SU-DHL-6 (cell line): ENCODE measurements around the gene KCNJ15.

Experiments
- H2AFZ ChIP-seq: fragments of 200-600 bp; sonication (generic); 2 replicates; pipeline ENCODE4 v1.6.1; 2014; ENCODE audit warnings: low read depth, mild to moderate bottlenecking, moderate library complexity, mixed read lengths, antibody characterized with exemption, low read length; ENCODE audit not compliant: severe bottlenecking
- H3F3A ChIP-seq: fragments of 200-600 bp; shearing (Covaris generic); 2 replicates; pipeline ENCODE4 v1.6.0; 2016; ENCODE audit warnings: antibody characterized with exemption, mild to moderate bottlenecking; ENCODE audit not compliant: insufficient read depth
- H3K27ac ChIP-seq: fragments of 200-600 bp; sonication (generic); 2 replicates; pipeline ENCODE4 v1.5.1; 2016; ENCODE audit warnings: low read depth, mild to moderate bottlenecking, low read length, moderate library complexity, mixed read lengths
- H3K27me3 ChIP-seq: fragments of 200-600 bp; sonication (generic), shearing (Covaris generic); 2 replicates; pipeline ENCODE4 v1.6.0; 2014; ENCODE audit warnings: mild to moderate bottlenecking, low read length
- H3K36me3 ChIP-seq: fragments of 200-600 bp; sonication (generic); 2 replicates; pipeline ENCODE4 v1.6.1; 2014; ENCODE audit warnings: mild to moderate bottlenecking, low read length, mixed read lengths
- H3K4me2 ChIP-seq: fragments of 300-600, 200-600 bp; shearing (Covaris generic), sonication (generic); 2 replicates; pipeline ENCODE4 v1.6.0; 2014; ENCODE audit warnings: low read length, low read depth, mild to moderate bottlenecking; ENCODE audit not compliant: poor library complexity, severe bottlenecking
- H3K4me3 ChIP-seq: fragments of 200-600 bp; sonication (generic); 2 replicates; pipeline ENCODE4 v1.5.1; 2014; ENCODE audit warnings: antibody characterized with exemption, low read length, mild to moderate bottlenecking, mixed read lengths; ENCODE audit not compliant: insufficient read depth, poor library complexity, severe bottlenecking
- H3K79me2 ChIP-seq: fragments of 200-600 bp; sonication (generic); 2 replicates; pipeline ENCODE4 v1.6.1; 2014; ENCODE audit warnings: mild to moderate bottlenecking, low read length, moderate library complexity; ENCODE audit not compliant: insufficient read depth
- H3K9ac ChIP-seq: fragments of 200-600 bp; sonication (generic); 2 replicates; pipeline ENCODE4 v1.7.0; 2014; ENCODE audit warnings: mild to moderate bottlenecking, low read length
- H3K9me2 ChIP-seq: fragments of 200-600 bp; sonication (generic); replicated peaks from 2 replicates; pipeline ENCODE4 v1.6.1; 2014; ENCODE audit warnings: low read length; ENCODE audit not compliant: insufficient read depth
- H3K9me3 ChIP-seq: fragments of 200-600 bp; sonication (generic); 2 replicates; pipeline ENCODE4 v1.6.1; 2014; ENCODE audit warnings: low read length, mixed read lengths; ENCODE audit not compliant: insufficient read depth
- H4K20me1 ChIP-seq: fragments of 200-600 bp; sonication (generic); 2 replicates; pipeline ENCODE4 v1.6.1; 2014; ENCODE audit warnings: low read depth, mild to moderate bottlenecking, antibody characterized with exemption, low read length, moderate library complexity, mixed read lengths
- EZH2phosphoT487 ChIP-seq: fragments of 200-600 bp; sonication (generic), shearing (Covaris generic); conservative IDR thresholded peaks from 2 replicates; pipeline ENCODE4 v1.6.1; 2018; ENCODE audit warnings: mild to moderate bottlenecking, antibody characterized with exemption, low read length, moderate library complexity, mixed read lengths
- TF ChIP-seq, protein P1 (sequence below): fragments of 200-600 bp; sonication (generic); IDR thresholded peaks from one replicate; pipeline ENCODE4 v1.5.1; 2017; ENCODE audit warnings: antibody characterized with exemption, mild to moderate bottlenecking, low read length, moderate library complexity; ENCODE audit not compliant: insufficient read depth, poor library complexity, severe bottlenecking

The KCNJ15 gene

DNA sequence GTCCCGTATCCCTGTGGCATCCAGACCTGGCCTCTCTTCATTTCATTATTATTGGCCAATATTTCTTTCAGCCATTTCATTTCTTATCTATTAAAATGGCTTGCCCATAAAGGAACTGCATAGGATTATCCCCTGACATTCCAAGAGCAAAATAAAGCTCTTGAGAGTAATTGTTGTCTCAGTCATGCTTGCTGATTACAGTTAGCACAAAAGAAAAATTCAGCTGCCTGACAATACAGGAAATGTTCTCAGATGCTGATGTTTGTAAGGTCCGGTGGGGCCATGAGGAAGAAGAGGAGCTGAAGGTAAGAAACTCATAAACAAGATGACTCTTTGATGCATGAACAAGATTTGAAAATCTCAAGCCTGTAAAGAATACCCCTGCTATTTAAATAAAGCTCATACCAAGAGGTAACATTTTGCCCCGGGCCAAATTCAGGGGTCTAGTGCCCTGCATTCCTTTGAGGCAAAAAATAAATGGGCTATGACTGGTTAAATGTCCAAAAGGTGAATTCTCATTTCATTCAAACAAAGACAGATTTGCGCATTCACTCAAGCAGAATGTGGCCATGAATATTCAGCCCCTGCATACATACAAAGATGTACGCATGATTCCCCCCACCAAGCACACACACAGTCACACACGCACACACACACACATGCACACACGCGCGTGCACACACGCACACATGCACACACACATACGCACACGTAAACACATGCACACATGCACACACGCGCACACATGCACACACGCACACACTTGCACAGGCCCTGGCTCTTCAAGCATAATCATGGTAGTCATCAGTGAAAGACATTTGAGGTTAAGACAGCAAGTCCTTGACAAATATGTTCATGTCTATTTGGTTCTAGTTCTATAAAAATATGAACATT is 44.8 kb downstream of the KCNJ15 start:
- Histone ChIP-seq H3F3A (no peaks in the 10 kb centered on the region), H3K9me3 (no peaks in the 10 kb centered on the region), H3K9ac (no peak overlapping the region), H3K4me2 (no peak overlapping the region), H2AFZ (no peak overlapping the region), H3K79me2 (no peaks in the 10 kb centered on the region), H3K9me2 (no peaks in the 10 kb centered on the region), H3K36me3 (no peaks in the 10 kb centered on the region), H3K4me3 (no peak overlapping the region), H4K20me1 (no peaks in the 10 kb centered on the region), H3K27ac (no peak overlapping the region), H3K27me3 (no peaks in the 10 kb centered on the region)
- TF ChIP-seq, protein P1, sequence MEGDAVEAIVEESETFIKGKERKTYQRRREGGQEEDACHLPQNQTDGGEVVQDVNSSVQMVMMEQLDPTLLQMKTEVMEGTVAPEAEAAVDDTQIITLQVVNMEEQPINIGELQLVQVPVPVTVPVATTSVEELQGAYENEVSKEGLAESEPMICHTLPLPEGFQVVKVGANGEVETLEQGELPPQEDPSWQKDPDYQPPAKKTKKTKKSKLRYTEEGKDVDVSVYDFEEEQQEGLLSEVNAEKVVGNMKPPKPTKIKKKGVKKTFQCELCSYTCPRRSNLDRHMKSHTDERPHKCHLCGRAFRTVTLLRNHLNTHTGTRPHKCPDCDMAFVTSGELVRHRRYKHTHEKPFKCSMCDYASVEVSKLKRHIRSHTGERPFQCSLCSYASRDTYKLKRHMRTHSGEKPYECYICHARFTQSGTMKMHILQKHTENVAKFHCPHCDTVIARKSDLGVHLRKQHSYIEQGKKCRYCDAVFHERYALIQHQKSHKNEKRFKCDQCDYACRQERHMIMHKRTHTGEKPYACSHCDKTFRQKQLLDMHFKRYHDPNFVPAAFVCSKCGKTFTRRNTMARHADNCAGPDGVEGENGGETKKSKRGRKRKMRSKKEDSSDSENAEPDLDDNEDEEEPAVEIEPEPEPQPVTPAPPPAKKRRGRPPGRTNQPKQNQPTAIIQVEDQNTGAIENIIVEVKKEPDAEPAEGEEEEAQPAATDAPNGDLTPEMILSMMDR, result no peak
- TF ChIP-seq EZH2phosphoT487, result no peak

DNA sequence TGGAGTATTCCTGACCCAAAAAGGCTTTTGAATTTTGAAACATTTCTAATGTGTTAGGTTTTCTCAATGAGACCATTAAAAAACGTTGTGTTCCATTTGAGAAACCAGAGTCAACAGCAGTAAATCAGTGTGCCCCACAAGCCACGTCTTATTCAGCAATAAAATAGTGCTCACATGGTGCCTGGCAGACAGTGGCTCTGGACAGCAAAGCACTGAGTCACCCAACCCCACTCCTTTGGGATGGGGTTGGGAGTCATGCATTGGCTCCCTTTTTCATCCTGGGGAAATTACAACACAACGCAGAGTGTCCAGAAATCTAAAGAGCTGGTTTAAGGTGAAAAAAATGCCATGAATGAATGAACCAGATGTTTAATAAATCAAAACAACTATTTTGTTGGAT is 46.5 kb downstream of the KCNJ15 start:
- Histone ChIP-seq H2AFZ (no peak overlapping the region), H3K27ac (no peak overlapping the region), H3K4me3 (no peak overlapping the region), H3K9me3 (no peaks in the 10 kb centered on the region), H4K20me1 (no peaks in the 10 kb centered on the region), H3K36me3 (no peaks in the 10 kb centered on the region), H3K27me3 (no peaks in the 10 kb centered on the region), H3F3A (no peaks in the 10 kb centered on the region), H3K9me2 (no peaks in the 10 kb centered on the region), H3K4me2 (no peak overlapping the region), H3K79me2 (no peaks in the 10 kb centered on the region), H3K9ac (no peak overlapping the region)
- no peak for TF ChIP-seq EZH2phosphoT487
- TF ChIP-seq, protein P1, result no peak

DNA sequence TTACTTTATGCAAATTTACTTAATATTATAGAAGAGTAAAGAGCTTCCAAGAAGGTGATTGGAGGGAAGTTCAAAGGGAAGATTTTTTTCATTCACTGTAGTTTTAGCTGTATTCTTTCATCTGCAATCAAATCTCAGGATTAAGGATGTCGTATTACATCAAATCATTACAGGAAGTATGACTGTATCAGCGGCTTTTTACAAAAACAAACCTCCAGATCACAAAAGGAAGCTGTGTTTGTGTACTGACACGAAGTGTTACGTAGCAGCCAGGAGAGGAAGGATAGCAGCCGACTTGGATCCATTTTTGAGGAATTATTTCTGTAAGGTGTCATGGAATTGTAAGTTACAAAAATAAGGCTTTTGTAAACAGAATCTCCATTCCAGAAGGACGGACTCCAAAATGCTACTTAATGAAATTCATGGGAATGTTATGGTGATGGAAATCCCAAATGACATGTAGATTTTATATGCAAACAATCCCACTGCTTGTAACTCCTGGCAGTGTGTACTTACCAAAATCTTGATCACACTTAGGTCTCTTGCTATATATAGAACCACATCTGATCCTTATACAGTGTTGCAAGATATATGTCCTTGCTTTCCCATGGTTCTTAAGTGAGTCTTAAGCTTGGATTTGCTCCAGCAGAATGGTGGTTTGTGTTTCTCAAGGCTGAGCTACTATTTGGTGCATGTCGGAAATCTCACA is 49.8 kb downstream of the KCNJ15 start:
- H4K20me1 ChIP-seq, result no peaks in the 10 kb centered on the region
- no peak overlapping the region for H3K9ac ChIP-seq
- no peaks in the 10 kb centered on the region for H3K9me2 ChIP-seq
- no peak overlapping the region for H3K27ac ChIP-seq
- H3K27me3 ChIP-seq, result no peaks in the 10 kb centered on the region
- H3K4me3 ChIP-seq, result no peak overlapping the region
- H3F3A ChIP-seq, result no peaks in the 10 kb centered on the region
- TF ChIP-seq, protein P1, result no peak
- no peak for TF ChIP-seq EZH2phosphoT487
- no peaks in the 10 kb centered on the region for H3K9me3 ChIP-seq
- H3K36me3 ChIP-seq, result no peaks in the 10 kb centered on the region
- H2AFZ ChIP-seq, result no peak overlapping the region
- H3K79me2 ChIP-seq, result no peaks in the 10 kb centered on the region
- H3K4me2 ChIP-seq, result no peak overlapping the region
